Bronchial epithelial cell (primary cell): Measurements from ENCODE around the gene ILK. TPM values are rescaled to one million over a fixed set of nuclear protein-coding genes. Genes with fewer than 3 reads are reported as not detected.
A peak's percentile ranks its signal among the peaks of the same experiment; 100 is the strongest.

Experiments
- DNase-seq: peaks from one replicate; pipeline ENCODE4 v3.0.0-alpha.2; 2010; ENCODE audit warnings: low read depth
- FAIRE-seq: peaks from 2 replicates; lab custom pipeline; 2011; peaks lifted over from hg19 to GRCh38; lab: Jason Lieb, UNC
- H3K27me3 ChIP-seq: 2 replicates; pipeline ENCODE4 v1.5.1; 2011; ENCODE audit warnings: low read length; ENCODE audit not compliant: control insufficient read depth, insufficient read depth
- H3K36me3 ChIP-seq: 2 replicates; pipeline ENCODE4 v1.5.1; 2011; ENCODE audit warnings: low read length; ENCODE audit not compliant: control insufficient read depth, insufficient read depth
- H3K4me3 ChIP-seq: 2 replicates; pipeline ENCODE4 v1.5.1; 2011; ENCODE audit warnings: mild to moderate bottlenecking, low read depth, low read length, control low read depth
- CTCF ChIP-seq: IDR thresholded peaks from 2 replicates; pipeline ENCODE4 v1.5.1; 2011; ENCODE audit warnings: mild to moderate bottlenecking, moderate library complexity, low read length, control low read depth, inconsistent platforms; ENCODE audit not compliant: insufficient read depth, severe bottlenecking
- total RNA-seq: library from RNA; depleted of rRNA; stranded (reverse); fragments of >200 nt; gene quantifications from 2 replicates; pipeline ENCODE4 v1.2.1, GENCODE V29; 2014

ILK gene
- total RNA-seq, 1 donor from 2014 or later = 70.3 TPM

GRCh38 chr11:6587360-6587953 is 16.1 kb upstream of the ILK start:
- FAIRE-seq (no peak), DNase-seq (no peak)
- Histone ChIP-seq H3K4me3 (no peak overlapping the region), H3K27me3 (no peaks in the 10 kb centered on the region), H3K36me3 (peaks cover 1% of the 10 kb centered on the region)
- no peak for TF ChIP-seq CTCF

GRCh38 chr11:6588018-6588417 is 15.6 kb upstream of the ILK start:
- H3K4me3 ChIP-seq = no peak overlapping the region
- no peak for TF ChIP-seq CTCF
- H3K36me3 ChIP-seq = peaks cover 3% of the 10 kb centered on the region
- no peaks in the 10 kb centered on the region for H3K27me3 ChIP-seq
- DNase-seq = no peak
- FAIRE-seq = no peak

- DNase-seq = no peak
- no peak for TF ChIP-seq CTCF
- Histone ChIP-seq H3K4me3 (no peak overlapping the region), H3K36me3 (peaks cover 5% of the 10 kb centered on the region), H3K27me3 (no peaks in the 10 kb centered on the region)
- FAIRE-seq = no peak
Observed at GRCh38 chr11:6594142-6594768, 9.3 kb upstream of the ILK start.

GRCh38 chr11:6596239-6596877 is 7.2 kb upstream of the ILK start:
- DNase-seq (no peak), FAIRE-seq (no peak)
- no peaks in the 10 kb centered on the region for H3K27me3 ChIP-seq
- TF ChIP-seq CTCF = no peak
- H3K36me3 ChIP-seq = peaks cover 23% of the 10 kb centered on the region
- H3K4me3 ChIP-seq = no peak overlapping the region

GRCh38 chr11:6598555-6598954 is 5.0 kb upstream of the ILK start:
- Histone ChIP-seq H3K4me3 (no peak overlapping the region), H3K27me3 (no peaks in the 10 kb centered on the region), H3K36me3 (peaks cover 20% of the 10 kb centered on the region)
- TF ChIP-seq CTCF = no peak
- DNase-seq (peak; percentile 21), FAIRE-seq (no peak)

- Histone ChIP-seq H3K27me3 (no peaks in the 10 kb centered on the region), H3K36me3 (peaks cover 20% of the 10 kb centered on the region), H3K4me3 (no peak overlapping the region)
- no peak for TF ChIP-seq CTCF
- DNase-seq (no peak), FAIRE-seq (no peak)
Observed at GRCh38 chr11:6599449-6599848, 4.1 kb upstream of the ILK start.
